ENCODE results near the gene TSKU.
"Not testable (repeated sequence)": the region's sequence is repeated elsewhere in the genome, so short reads cannot be mapped to it uniquely, and the experiment has no call there.

Gene TSKU

GRCh38 chr11:76807206-76807875 lies 24.2 kb downstream of the TSKU start:
- Histone ChIP-seq H3K27ac (ENCODE audit: insufficient read depth, low read depth, low read length, poor library complexity, severe bottlenecking) (no peak overlapping the region), H3K36me3 (ENCODE audit: control insufficient read depth, insufficient read depth, low read length) (no peaks in the 10 kb centered on the region), H3K9me3 (ENCODE audit: control insufficient read depth, low read length) (no peaks in the 10 kb centered on the region), H3K4me3 (ENCODE audit: insufficient read depth, low read depth, low read length) (no peak overlapping the region), H3K4me1 (ENCODE audit: control insufficient read depth, insufficient read depth, low read length) (peaks cover 9% of the 10 kb centered on the region), H3K27me3 (ENCODE audit: control insufficient read depth, insufficient read depth, low read length, poor library complexity, severe bottlenecking) (no peaks in the 10 kb centered on the region)
- 13 to 15% methylated on average over 17 to 19 of the region's 19 CpGs for WGBS, 2 experiments

- WGBS, 2 experiments = 87% methylated on average over 12 of the region's 12 CpGs
- Histone ChIP-seq H3K27ac (ENCODE audit: insufficient read depth, low read depth, low read length, poor library complexity, severe bottlenecking) (no peak overlapping the region), H3K4me1 (ENCODE audit: control insufficient read depth, insufficient read depth, low read length) (peaks cover 9% of the 10 kb centered on the region), H3K4me3 (ENCODE audit: insufficient read depth, low read depth, low read length) (no peak overlapping the region), H3K36me3 (ENCODE audit: control insufficient read depth, insufficient read depth, low read length) (no peaks in the 10 kb centered on the region), H3K27me3 (ENCODE audit: control insufficient read depth, insufficient read depth, low read length, poor library complexity, severe bottlenecking) (no peaks in the 10 kb centered on the region), H3K9me3 (ENCODE audit: control insufficient read depth, low read length) (no peaks in the 10 kb centered on the region)
These were observed 25.0 kb downstream of the TSKU start for GRCh38 chr11:76808171-76808570.

GRCh38 chr11:76808996-76809395 lies 25.8 kb downstream of the TSKU start:
- H3K9me3 ChIP-seq (ENCODE audit: control insufficient read depth, low read length) = no peaks in the 10 kb centered on the region
- H3K4me1 ChIP-seq (ENCODE audit: control insufficient read depth, insufficient read depth, low read length) = peaks cover 9% of the 10 kb centered on the region
- H3K27ac ChIP-seq (ENCODE audit: insufficient read depth, low read depth, low read length, poor library complexity, severe bottlenecking) = no peak overlapping the region
- no peaks in the 10 kb centered on the region for H3K36me3 ChIP-seq (ENCODE audit: control insufficient read depth, insufficient read depth, low read length)
- no peaks in the 10 kb centered on the region for H3K27me3 ChIP-seq (ENCODE audit: control insufficient read depth, insufficient read depth, low read length, poor library complexity, severe bottlenecking)
- H3K4me3 ChIP-seq (ENCODE audit: insufficient read depth, low read depth, low read length) = no peak overlapping the region
- 89 to 94% methylated on average over 5 of the region's 5 CpGs for WGBS, 2 experiments

DNA sequence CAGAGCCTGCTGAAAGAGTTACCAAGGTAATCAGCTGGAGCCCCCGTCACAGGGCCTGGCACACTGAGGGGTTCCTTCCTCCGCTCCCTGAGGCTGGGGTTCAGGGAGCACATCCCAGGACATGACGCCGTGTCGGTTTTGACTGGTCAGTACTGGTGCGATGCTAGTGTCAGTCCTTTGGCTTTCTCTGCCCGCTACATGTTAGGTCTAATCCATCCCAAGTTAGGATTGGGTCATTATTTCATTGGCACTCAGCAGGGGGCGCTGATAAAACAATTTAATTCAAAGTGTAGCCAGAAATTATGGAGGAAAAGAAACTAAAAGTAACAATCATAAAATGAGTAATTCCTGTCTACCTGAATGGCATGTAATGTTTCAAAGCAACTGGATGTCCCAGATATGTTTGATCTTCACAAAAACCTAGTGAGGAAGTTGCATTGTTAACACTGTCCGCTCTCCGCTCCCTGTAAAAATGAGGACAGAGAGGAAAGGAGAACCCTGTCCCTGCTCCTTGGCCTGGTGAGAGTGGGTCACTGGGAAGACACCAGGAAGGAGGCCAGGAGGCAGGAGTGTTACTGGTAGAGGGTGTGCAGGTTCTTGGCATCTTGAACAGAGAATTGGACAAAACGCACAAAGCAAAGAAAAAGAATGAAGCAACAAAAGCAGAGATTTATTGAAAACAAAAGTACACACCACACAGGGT lies 27.1 kb downstream of the TSKU start:
- H3K36me3 ChIP-seq (ENCODE audit: control insufficient read depth, insufficient read depth, low read length) = no peaks in the 10 kb centered on the region
- no peak overlapping the region for H3K4me3 ChIP-seq (ENCODE audit: insufficient read depth, low read depth, low read length)
- no peaks in the 10 kb centered on the region for H3K27me3 ChIP-seq (ENCODE audit: control insufficient read depth, insufficient read depth, low read length, poor library complexity, severe bottlenecking)
- H3K9me3 ChIP-seq (ENCODE audit: control insufficient read depth, low read length) = no peaks in the 10 kb centered on the region
- peaks cover 9% of the 10 kb centered on the region for H3K4me1 ChIP-seq (ENCODE audit: control insufficient read depth, insufficient read depth, low read length)
- WGBS, 2 experiments = 90 to 91% methylated on average over 11 of the region's 11 CpGs
- H3K27ac ChIP-seq (ENCODE audit: insufficient read depth, low read depth, low read length, poor library complexity, severe bottlenecking) = no peak overlapping the region

- no peak overlapping the region for H3K27ac ChIP-seq (ENCODE audit: insufficient read depth, low read depth, low read length, poor library complexity, severe bottlenecking)
- no peak overlapping the region for H3K4me3 ChIP-seq (ENCODE audit: insufficient read depth, low read depth, low read length)
- 94 to 96% methylated on average over 4 of the region's 4 CpGs for WGBS, 2 experiments
- no peaks in the 10 kb centered on the region for H3K9me3 ChIP-seq (ENCODE audit: control insufficient read depth, low read length)
- H3K36me3 ChIP-seq (ENCODE audit: control insufficient read depth, insufficient read depth, low read length) = no peaks in the 10 kb centered on the region
- H3K4me1 ChIP-seq (ENCODE audit: control insufficient read depth, insufficient read depth, low read length) = peaks cover 9% of the 10 kb centered on the region
- no peaks in the 10 kb centered on the region for H3K27me3 ChIP-seq (ENCODE audit: control insufficient read depth, insufficient read depth, low read length, poor library complexity, severe bottlenecking)
These were observed 28.1 kb downstream of the TSKU start for GRCh38 chr11:76811259-76811658.

- Histone ChIP-seq H3K4me1 (ENCODE audit: control insufficient read depth, insufficient read depth, low read length) (no peaks in the 10 kb centered on the region), H3K36me3 (ENCODE audit: control insufficient read depth, insufficient read depth, low read length) (no peaks in the 10 kb centered on the region), H3K27me3 (ENCODE audit: control insufficient read depth, insufficient read depth, low read length, poor library complexity, severe bottlenecking) (no peaks in the 10 kb centered on the region), H3K9me3 (ENCODE audit: control insufficient read depth, low read length) (no peaks in the 10 kb centered on the region), H3K4me3 (ENCODE audit: insufficient read depth, low read depth, low read length) (no peak overlapping the region), H3K27ac (ENCODE audit: insufficient read depth, low read depth, low read length, poor library complexity, severe bottlenecking) (no peak overlapping the region)
- WGBS, 2 experiments = 88 to 98% methylated on average over 2 of the region's 2 CpGs
These were observed 31.3 kb downstream of the TSKU start for GRCh38 chr11:76814414-76814813.

DNA sequence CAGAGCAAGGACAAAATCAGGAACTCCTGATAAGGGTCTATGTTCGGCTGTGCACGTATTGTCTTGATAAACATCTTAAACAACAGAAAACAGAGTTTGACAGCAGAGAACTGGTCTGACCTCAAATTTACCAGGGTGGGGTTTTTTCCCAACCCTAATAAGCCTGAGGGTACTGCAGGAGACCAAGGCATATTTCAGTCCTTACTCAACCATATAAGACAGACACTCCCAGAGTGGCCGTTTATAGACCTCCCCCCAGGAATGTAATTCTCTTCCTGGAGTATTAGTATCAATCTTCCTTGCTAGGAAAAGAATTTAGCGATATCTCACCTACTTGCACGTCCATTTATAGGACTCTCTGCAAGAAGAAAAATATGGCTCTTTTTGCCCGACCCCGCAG lies 32.5 kb downstream of the TSKU start:
- H3K4me3 ChIP-seq (ENCODE audit: insufficient read depth, low read depth, low read length); H3K27ac ChIP-seq (ENCODE audit: insufficient read depth, low read depth, low read length, poor library complexity, severe bottlenecking); H3K4me1 ChIP-seq (ENCODE audit: control insufficient read depth, insufficient read depth, low read length); H3K36me3 ChIP-seq (ENCODE audit: control insufficient read depth, insufficient read depth, low read length); H3K27me3 ChIP-seq (ENCODE audit: control insufficient read depth, insufficient read depth, low read length, poor library complexity, severe bottlenecking); H3K9me3 ChIP-seq (ENCODE audit: control insufficient read depth, low read length): not testable (repeated sequence)
- WGBS, 2 experiments = 93 to 95% methylated on average over 7 of the region's 7 CpGs

DNA sequence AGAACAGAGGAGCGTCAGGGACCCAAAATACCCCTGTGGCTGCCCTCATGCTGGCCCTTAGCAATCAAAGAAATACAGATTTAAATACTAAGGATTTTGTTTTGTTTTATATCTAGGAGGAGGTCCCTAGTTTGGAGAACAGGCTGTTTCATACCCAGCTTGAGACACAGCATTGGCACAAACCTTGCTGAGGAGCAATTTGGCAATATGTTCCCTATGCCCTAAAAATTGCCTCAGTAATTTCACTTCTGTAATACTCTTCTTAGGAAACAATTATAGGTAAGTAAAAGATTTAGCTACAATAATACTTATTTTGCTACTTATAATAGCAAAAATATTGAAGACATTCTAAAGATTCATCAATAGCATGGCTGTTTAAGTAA lies 37.0 kb downstream of the TSKU start:
- H3K4me3 ChIP-seq (ENCODE audit: insufficient read depth, low read depth, low read length) = no peak overlapping the region
- H3K4me1 ChIP-seq (ENCODE audit: control insufficient read depth, insufficient read depth, low read length) = no peaks in the 10 kb centered on the region
- no peak overlapping the region for H3K27ac ChIP-seq (ENCODE audit: insufficient read depth, low read depth, low read length, poor library complexity, severe bottlenecking)
- H3K9me3 ChIP-seq (ENCODE audit: control insufficient read depth, low read length) = no peaks in the 10 kb centered on the region
- no peaks in the 10 kb centered on the region for H3K27me3 ChIP-seq (ENCODE audit: control insufficient read depth, insufficient read depth, low read length, poor library complexity, severe bottlenecking)
- WGBS, 2 experiments = 91 to 100% methylated on average over 1 of the region's 1 CpG
- no peaks in the 10 kb centered on the region for H3K36me3 ChIP-seq (ENCODE audit: control insufficient read depth, insufficient read depth, low read length)

DNA sequence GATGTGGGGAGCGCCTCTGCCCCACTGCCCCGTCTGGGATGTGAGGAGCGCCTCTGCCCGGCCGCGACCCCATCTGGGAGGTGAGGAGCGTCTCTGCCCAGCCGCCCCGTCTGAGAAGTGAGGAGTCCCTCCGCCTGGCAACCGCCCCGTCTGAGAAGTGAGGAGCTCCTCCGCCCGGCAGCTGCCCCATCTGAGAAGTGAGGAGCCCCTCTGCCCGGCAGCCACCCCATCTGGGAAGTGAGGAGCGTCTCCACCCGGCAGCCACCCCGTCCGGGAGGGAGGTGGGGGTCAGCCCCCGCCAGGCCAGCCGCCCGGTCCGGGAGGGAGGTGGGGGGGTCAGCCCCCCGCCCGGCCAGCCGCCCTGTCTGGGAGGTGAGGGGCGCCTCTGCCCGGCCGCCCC lies 38.2 kb downstream of the TSKU start:
- 94 to 95% methylated on average over 29 of the region's 29 CpGs for WGBS, 2 experiments
- not testable (repeated sequence) for H3K27ac ChIP-seq (ENCODE audit: insufficient read depth, low read depth, low read length, poor library complexity, severe bottlenecking); H3K36me3 ChIP-seq (ENCODE audit: control insufficient read depth, insufficient read depth, low read length); H3K4me3 ChIP-seq (ENCODE audit: insufficient read depth, low read depth, low read length); H3K27me3 ChIP-seq (ENCODE audit: control insufficient read depth, insufficient read depth, low read length, poor library complexity, severe bottlenecking); H3K4me1 ChIP-seq (ENCODE audit: control insufficient read depth, insufficient read depth, low read length); H3K9me3 ChIP-seq (ENCODE audit: control insufficient read depth, low read length)

GRCh38 chr11:76822406-76822805 lies 39.2 kb downstream of the TSKU start:
- H3K9me3 ChIP-seq (ENCODE audit: control insufficient read depth, low read length) = no peaks in the 10 kb centered on the region
- no peak overlapping the region for H3K4me3 ChIP-seq (ENCODE audit: insufficient read depth, low read depth, low read length)
- H3K27me3 ChIP-seq (ENCODE audit: control insufficient read depth, insufficient read depth, low read length, poor library complexity, severe bottlenecking) = no peaks in the 10 kb centered on the region
- 80 to 94% methylated on average over 1 of the region's 1 CpG for WGBS, 2 experiments
- no peaks in the 10 kb centered on the region for H3K36me3 ChIP-seq (ENCODE audit: control insufficient read depth, insufficient read depth, low read length)
- H3K27ac ChIP-seq (ENCODE audit: insufficient read depth, low read depth, low read length, poor library complexity, severe bottlenecking) = no peak overlapping the region
- no peaks in the 10 kb centered on the region for H3K4me1 ChIP-seq (ENCODE audit: control insufficient read depth, insufficient read depth, low read length)

Data from ectodermal cell (in vitro differentiated cells).